C1 segment of cervical spinal cord (tissue), 14 donors: ENCODE measurements around the gene GALNT4.

Experiments used
- DNase-seq, 14 donors: peaks; one replicate each; lab custom pipeline; 2025; lab: John Stamatoyannopoulos, UW

The GALNT4 gene

GRCh38 chr12:89529738-89530137, 5.1 kb upstream of the GALNT4 start:
- DNase-seq = peak in 2 of 14 donors; percentile 26 to 33

- no peak for DNase-seq
These were observed 3.8 kb upstream of the GALNT4 start for GRCh38 chr12:89528434-89528833.

DNA sequence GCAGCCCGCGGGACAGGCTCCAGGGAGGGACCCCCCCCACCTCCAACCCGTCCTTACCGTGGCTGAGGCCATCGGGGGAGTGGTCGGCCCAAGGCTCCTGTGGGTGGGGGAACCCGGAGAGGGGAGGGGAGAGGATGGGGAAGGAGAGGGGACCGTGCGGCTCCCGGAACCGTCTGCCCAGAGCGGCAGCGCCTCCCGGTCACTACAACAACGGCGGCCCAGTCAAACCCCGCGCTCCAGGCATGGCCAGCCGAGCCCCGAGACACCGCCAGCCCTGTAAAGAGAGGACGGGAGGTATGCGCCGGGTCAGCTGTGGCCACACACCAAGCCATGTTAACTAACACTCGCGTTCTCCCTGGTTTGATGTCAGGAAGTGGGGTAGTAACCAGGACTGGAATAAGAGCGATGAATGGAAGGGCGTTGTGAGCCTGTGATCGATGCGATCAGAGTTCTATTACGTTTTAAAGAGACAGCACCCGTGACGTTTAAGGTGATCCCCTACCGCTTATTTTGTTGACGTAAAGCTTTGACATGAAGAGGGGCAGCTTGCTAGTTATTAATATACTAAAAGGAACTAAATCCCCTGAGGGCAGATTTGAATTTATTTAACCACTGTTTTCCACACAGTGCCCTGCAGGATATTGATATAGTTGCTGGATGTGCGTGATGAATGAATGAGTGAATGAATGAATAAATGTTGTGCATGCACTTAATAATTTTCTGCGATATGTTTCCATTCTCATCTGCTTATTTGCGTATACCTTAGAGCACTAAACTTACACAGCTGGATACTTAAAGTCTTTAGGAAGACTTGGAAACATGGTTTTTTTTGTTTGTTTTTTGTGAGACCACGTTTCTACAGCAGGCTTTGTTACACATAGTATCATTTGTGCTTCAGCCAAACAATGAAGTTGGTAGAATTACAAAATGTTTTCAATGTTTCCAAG, 1.5 kb upstream of the GALNT4 start, which contains the start of gene POC1B:
Gene POC1B, minus strand, starts transcription at position 224 of the 947 bp plus-strand sequence. Its CDS starts 152 bp downstream, at position 72.
- peak; percentile 57 to 92 (median 83) for DNase-seq

- DNase-seq = peak in 10 of 14 donors; percentile 41 to 71 (median 58)
These were observed 768 bp upstream of the GALNT4 start for GRCh38 chr12:89525305-89525823.

- peak in 1 of 14 donors; percentile 6 for DNase-seq
These were observed 604 bp downstream of the GALNT4 start for GRCh38 chr12:89523843-89524540.

GRCh38 chr12:89523393-89523792, 1.2 kb downstream of the GALNT4 start:
- no peak for DNase-seq

DNA sequence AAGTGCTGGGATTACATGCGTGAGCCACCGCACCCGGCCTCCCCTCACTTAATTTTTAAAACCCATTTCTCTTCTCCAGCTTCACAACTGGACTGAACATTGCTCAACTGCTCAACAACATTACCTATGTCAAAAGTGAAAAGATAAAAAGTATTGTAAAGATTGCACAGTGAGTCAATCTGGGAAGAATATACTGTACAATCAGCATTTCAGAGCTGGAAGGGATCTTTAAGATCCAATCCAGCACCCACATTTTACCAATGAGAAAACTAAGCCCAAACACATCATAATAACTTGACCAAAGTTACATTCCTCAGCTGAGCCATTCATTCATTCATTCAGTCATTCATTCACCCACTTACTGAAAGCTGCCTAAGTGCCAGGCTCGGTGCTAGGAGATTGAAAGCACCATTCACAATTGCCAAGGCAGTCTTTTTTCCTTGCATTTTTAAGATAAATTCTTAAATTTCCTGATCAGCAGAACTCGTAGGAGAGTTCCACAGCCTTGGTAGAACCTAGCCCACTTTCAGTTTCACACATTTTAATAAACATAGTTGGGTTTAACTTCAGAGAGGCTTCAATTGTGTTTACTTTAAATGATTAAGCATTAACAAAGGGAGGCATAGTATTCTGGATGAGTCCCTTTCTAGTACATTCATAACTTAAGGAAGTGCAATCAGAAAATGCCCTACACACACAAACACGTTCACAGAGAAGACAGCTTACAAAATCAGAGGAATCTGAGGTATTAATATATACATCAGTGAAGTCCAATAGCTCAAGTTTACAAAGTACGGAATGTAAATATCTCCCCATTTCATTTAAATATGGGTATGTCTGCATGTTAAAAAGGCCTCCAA, 3.0 kb downstream of the GALNT4 start:
- DNase-seq = no peak

DNA sequence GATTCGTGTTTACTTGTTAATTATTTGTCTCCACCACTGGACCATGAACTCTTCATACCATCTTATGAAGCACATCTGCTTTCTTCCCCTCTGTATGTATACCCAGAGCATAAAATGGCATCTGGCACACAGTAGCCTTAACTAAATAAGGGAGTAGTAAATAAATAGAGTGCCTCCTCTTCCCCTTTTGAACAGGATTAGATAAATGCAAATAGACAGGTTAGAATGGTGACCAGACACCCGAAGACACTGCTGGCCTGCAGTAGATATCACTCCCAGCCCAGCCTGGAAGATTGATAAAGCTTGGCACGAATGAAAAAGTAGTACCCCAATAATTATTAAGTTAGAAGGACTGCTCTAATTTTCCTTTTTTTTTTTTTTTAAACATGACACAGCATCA, 6.9 kb downstream of the GALNT4 start:
- DNase-seq = no peak

GRCh38 chr12:89516633-89517032, 8.0 kb downstream of the GALNT4 start:
- DNase-seq = no peak

DNA sequence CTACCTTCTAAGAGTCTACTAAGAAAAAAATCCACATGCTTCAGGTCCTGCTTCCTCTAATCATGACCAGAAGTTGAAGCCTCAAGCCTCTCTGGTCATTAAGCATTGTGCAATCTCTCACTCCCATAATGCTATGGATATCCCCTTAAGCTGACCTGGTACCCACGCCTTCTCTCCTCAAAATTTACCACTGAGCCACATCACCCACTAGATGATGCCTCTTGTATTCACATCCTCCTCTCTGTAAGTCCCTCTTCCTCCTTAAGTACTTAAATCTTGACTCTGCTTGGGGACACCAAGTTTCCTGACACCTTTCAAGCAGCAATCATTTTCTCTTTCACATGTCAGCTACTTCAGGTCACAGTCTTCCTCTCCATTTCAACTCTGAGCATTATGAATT, 9.8 kb downstream of the GALNT4 start:
- DNase-seq = no peak

GRCh38 chr12:89513544-89513943, 11.1 kb downstream of the GALNT4 start:
- DNase-seq = no peak

DNA sequence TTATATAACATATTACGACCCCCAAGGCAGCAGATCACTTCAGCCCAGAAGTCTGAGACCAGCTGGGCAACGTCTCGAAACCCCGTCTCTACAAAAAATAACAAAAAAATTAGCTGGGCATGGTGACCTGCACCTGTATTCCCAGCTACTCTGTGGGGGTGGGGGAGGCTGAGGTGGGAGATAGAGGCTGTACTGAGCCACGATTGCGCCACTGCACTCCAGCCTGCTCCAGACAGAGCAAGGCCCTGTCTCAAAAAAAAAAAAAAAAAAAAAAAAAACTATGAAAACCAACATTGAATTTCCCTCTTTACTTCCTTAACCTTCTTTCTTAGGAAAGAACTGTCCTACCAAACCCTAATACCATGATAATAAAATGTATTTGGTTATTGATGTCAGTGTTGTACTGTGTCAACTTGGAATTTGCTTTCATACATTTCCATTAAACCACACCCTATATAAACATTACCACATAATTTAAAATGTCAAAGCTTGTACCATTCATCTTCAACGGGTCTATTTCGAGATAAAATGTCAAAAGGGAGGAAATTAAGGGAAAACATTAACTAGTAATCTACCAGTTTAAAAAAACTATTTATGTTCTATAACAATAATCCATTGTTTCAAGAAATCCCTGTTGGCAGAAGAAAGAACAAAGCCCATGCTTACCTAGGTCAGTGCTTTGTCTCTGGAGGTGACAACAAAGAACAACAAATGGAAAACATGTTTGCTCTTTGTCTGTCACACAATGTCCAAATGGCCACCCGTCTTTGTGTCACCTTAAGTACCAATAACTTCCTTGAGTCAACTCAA, 17.4 kb downstream of the GALNT4 start:
- no peak for DNase-seq

DNA sequence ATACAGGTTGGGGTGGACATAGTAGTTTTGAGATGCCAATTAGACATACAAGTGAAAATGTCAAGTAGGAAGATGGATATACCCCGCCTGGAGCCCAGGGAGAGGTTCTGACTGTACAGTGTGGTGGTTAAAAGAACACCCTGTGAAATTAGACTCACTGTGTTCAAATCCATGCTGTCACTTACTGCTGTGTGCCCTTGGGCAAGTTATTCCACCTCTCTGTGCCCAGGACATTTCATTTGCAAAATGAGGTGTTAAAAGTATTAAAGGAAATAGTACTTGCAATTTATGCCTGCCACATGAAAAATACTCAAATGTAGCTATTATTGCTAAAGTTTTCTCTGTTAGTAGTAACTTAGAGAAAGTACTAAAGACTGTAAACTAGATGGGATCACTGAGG, 18.5 kb downstream of the GALNT4 start:
- no peak for DNase-seq

DNA sequence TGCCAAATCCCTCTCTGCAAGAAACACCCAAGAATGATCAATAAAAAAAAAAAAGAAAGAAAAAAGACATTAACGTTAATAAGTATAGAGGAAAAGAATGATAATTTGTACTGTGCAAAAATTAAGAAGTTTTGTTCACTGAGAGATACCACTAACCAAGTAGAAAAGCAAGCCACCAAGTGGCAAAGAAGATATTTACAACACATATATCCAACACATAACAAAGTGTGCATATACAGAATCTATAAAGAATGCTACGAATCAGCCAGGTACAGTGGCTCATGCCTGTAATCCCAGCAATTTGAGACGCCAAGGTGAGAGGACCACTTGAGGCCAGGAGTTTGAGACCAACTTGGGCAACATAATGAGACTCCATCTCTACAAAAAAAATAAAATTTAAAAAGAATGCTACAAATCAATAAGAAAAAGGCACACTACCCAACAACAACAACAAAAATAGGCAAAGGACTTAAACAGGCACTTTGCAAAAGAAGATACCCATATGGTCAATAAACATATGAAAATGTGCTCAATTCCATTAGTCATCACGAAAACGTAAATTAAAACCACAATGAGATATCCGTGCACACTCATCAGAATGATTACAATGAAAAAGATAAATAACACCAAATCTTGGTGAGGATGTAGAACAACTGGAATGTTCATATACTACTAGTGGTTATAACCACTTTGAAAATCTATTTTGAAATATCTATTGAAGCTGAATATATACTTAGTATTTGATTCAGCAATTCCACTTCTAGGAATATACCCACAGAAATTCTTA, 19.8 kb downstream of the GALNT4 start:
- DNase-seq = no peak

- DNase-seq = no peak
These were observed 22.8 kb downstream of the GALNT4 start for GRCh38 chr12:89501793-89502192.

GRCh38 chr12:89499857-89500256, 24.7 kb downstream of the GALNT4 start:
- DNase-seq = no peak

DNA sequence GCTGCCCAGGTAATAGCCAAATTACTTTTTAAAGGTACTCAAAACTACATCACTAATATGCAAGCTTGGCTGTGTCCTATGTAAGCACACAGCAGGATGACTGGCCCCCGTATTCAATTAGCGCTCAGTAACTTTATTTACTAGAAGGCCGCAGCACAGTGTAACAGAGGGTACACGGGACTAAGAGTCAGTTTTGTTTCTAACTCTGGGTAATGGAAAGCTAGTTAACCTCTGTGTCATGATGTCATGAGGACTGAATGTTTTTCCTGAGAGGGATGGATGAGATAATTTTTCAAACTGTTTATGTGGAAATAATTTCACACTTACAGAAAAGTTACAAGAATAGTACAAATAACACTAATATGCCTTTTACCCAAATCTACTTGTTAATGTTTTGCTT, 27.1 kb downstream of the GALNT4 start:
- DNase-seq = no peak

DNA sequence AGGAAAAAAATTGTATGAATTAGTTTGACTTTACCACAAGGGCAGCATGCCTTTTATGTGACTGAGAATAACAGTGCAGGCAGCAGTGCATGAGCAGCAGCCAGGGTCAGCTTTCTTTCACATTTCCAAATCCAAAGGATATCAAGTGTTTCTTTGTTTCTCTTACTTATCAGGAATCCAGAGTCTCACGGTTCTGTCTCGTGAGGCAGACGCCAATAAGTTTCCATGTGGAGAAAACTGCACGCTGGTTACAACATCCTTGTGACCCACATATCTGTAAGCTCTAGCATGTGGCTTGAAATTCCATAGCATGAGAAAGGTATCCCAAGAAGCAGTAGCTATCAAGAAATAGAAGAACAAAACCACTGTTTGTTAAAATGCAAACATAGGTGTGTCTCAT, 27.6 kb downstream of the GALNT4 start:
- no peak for DNase-seq

DNA sequence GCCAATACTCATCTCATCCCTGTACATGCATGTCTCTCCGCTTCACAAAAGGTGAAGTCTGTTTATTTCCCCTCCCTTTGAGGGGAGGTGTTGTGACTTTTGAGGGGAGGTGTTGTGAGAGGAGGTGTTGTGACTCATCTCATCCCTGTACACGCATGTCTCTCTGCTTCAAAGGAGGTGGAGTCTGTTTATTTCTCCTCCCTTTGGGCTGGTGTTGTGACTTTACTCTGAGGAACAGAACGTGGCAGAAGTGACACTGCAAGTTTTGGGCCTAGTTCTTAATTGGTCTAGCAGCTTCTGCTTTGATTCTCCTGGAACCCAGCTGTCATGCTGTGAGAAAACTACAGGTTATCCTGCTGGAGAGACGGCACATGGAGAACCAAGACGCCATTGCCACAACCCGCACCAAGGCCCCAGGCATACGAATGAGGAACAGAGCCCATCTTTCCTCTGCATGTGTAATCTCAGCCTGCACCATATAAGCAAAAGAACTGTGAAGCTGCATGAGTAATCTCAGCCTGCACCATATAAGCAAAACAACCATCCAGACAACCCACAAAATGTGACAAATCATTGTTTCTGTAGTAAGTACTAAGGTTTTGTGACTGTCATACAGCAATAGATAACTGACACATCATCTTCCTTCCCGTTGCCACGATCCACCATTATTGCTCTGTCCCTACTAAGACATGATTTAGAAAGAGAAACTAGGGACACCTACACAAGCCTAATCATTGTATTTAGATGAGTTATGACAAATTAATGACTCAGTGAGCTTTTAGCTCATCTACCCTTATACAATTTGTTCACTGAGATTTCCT, 30.0 kb downstream of the GALNT4 start:
- no peak for DNase-seq
